Osteocyte (in vitro differentiated cells): ENCODE measurements around the gene CSPG5. TPM values are rescaled to one million over a fixed set of nuclear protein-coding genes. Genes with fewer than 3 reads are reported as not detected.

Source experiments
- DNase-seq: peaks from one replicate; pipeline ENCODE4 v3.0.0; 2021; ENCODE audit warnings: mixed read lengths; ENCODE audit not compliant: unreplicated experiment; ENCODE audit errors: extremely low spot score
- H3K27ac Mint-ChIP-seq: one replicate; pipeline ENCODE4 v1.8.0; 2021; ENCODE audit warnings: mild to moderate bottlenecking, mixed read lengths; ENCODE audit not compliant: unreplicated experiment
- H3K27me3 Mint-ChIP-seq: one replicate; pipeline ENCODE4 v1.8.0; 2021; ENCODE audit warnings: mixed read lengths; ENCODE audit not compliant: unreplicated experiment
- H3K36me3 Mint-ChIP-seq: one replicate; pipeline ENCODE4 v1.8.0; 2021; ENCODE audit warnings: mixed read lengths; ENCODE audit not compliant: unreplicated experiment
- H3K4me1 Mint-ChIP-seq: one replicate; pipeline ENCODE4 v1.8.0; 2021; ENCODE audit warnings: mixed read lengths; ENCODE audit not compliant: unreplicated experiment
- H3K4me3 Mint-ChIP-seq: one replicate; pipeline ENCODE4 v1.8.0; 2021; ENCODE audit warnings: mild to moderate bottlenecking, moderate library complexity, mixed read lengths; ENCODE audit not compliant: unreplicated experiment
- H3K9me3 Mint-ChIP-seq: one replicate; pipeline ENCODE4 v1.8.0; 2021; ENCODE audit warnings: mixed read lengths; ENCODE audit not compliant: unreplicated experiment
- CTCF ChIP-seq: fragments of 200-600 bp; sonication (generic); IDR thresholded peaks from 2 replicates; pipeline ENCODE4 v1.5.0; 2021; ENCODE audit warnings: antibody characterized with exemption, mild to moderate bottlenecking, moderate library complexity
- total RNA-seq: library from RNA; stranded (reverse); gene quantifications from 2 replicates; pipeline ENCODE4 v1.2.1, GENCODE V29; 2021

The CSPG5 gene
- total RNA-seq, 1 donor from 2014 or later: 0.59 TPM

- H3K27me3 Mint-ChIP-seq: peaks cover 2% of the 10 kb centered on the region
- peaks cover 19% of the 10 kb centered on the region for H3K4me1 Mint-ChIP-seq
- H3K27ac Mint-ChIP-seq: peak within 1 kb of the TSS; percentile 97
- H3K4me3 Mint-ChIP-seq: peak within 1 kb of the TSS; percentile 96
- H3K36me3 Mint-ChIP-seq: peaks cover 7% of the 10 kb centered on the region
- peak; percentile 59 for TF ChIP-seq CTCF
- no peaks in the 10 kb centered on the region for H3K9me3 Mint-ChIP-seq
- peak; percentile 99 for DNase-seq
Observed at GRCh38 chr3:47513125-47513929, 65.3 kb downstream of the CSPG5 start, which contains the start of gene ELP6. Gene ELP6, minus strand, starts transcription at chr3:47513712. Its CDS starts 122 bp downstream, at chr3:47513590.

- DNase-seq: no peak
- Mint-ChIP-seq H3K27me3 (peaks cover 2% of the 10 kb centered on the region), H3K9me3 (no peaks in the 10 kb centered on the region), H3K4me3 (peak overlapping the region; percentile 96), H3K27ac (peak overlapping the region; percentile 97), H3K36me3 (peaks cover 10% of the 10 kb centered on the region), H3K4me1 (peaks cover 19% of the 10 kb centered on the region)
- no peak for TF ChIP-seq CTCF
Observed at GRCh38 chr3:47512416-47513124, 66.1 kb downstream of the CSPG5 start.

Other genes starting within 250 kb of the CSPG5 start
- 57.7 and 60.8 TPM in 2 replicates for gene PTPN23, start 197.8 kb downstream of the CSPG5 start, total RNA-seq
- gene SCAP, start 102.9 kb downstream of the CSPG5 start, total RNA-seq: 76.4 and 86.7 TPM in 2 replicates
- gene ELP6, start 65.2 kb downstream of the CSPG5 start, total RNA-seq: 40.3 and 44.1 TPM in 2 replicates
- gene SMARCC1, start 203.0 kb upstream of the CSPG5 start, total RNA-seq: 99.6 and 113 TPM in 2 replicates
- gene DHX30, start 224.3 kb upstream of the CSPG5 start, total RNA-seq: 78.9 and 83.5 TPM in 2 replicates